GM19239 (cell line): Measurements from ENCODE around the gene KRTAP12-4.
"Not testable (repeated sequence)": the region's sequence is repeated elsewhere in the genome, so short reads cannot be mapped to it uniquely, and the experiment has no call there.

Experiments used
- DNase-seq: peaks from one replicate; pipeline ENCODE4 v3.0.0; 2011; ENCODE audit warnings: low spot score; ENCODE audit not compliant: insufficient read length
- FAIRE-seq: peaks from 2 replicates; lab custom pipeline; 2011; peaks lifted over from hg19 to GRCh38; lab: Jason Lieb, UNC

Gene KRTAP12-4

GRCh38 chr21:44689740-44690139, 35.3 kb upstream of the KRTAP12-4 start:
- not testable (repeated sequence) for DNase-seq, FAIRE-seq

GRCh38 chr21:44687671-44688070, 33.2 kb upstream of the KRTAP12-4 start:
- FAIRE-seq (no peak), DNase-seq (no peak)

- DNase-seq, result no peak
Observed at GRCh38 chr21:44686843-44687561, 32.5 kb upstream of the KRTAP12-4 start.

GRCh38 chr21:44686000-44686781, 31.7 kb upstream of the KRTAP12-4 start:
- no peak for DNase-seq
- FAIRE-seq, result no peak

More at GRCh38 chr21:44686843-44687561, 32.5 kb upstream of the KRTAP12-4 start:
- FAIRE-seq, result no peak

GRCh38 chr21:44685050-44685449, 30.6 kb upstream of the KRTAP12-4 start:
- not testable (repeated sequence) for DNase-seq, FAIRE-seq

- DNase-seq (no peak), FAIRE-seq (no peak)
Observed at GRCh38 chr21:44684483-44684882, 30.0 kb upstream of the KRTAP12-4 start.

GRCh38 chr21:44684077-44684476, 29.6 kb upstream of the KRTAP12-4 start:
- DNase-seq (no peak), FAIRE-seq (no peak)

- FAIRE-seq (no peak), DNase-seq (no peak)
Observed at GRCh38 chr21:44682580-44683151, 28.2 kb upstream of the KRTAP12-4 start.

- no peak for DNase-seq
- no peak for FAIRE-seq
Observed at GRCh38 chr21:44681861-44682579, 27.6 kb upstream of the KRTAP12-4 start, which contains the start of gene KRTAP12-1. TSS of gene KRTAP12-1 (minus strand) at chr21:44682163. CDS start at chr21:44682123, 40 bp downstream.

GRCh38 chr21:44681152-44681551, 26.7 kb upstream of the KRTAP12-4 start:
- FAIRE-seq (no peak), DNase-seq (no peak)

- FAIRE-seq (no peak), DNase-seq (no peak)
Observed at GRCh38 chr21:44677881-44678280, 23.4 kb upstream of the KRTAP12-4 start.

GRCh38 chr21:44671911-44672310, 17.5 kb upstream of the KRTAP12-4 start:
- DNase-seq (no peak), FAIRE-seq (no peak)

GRCh38 chr21:44670642-44671432, 16.4 kb upstream of the KRTAP12-4 start:
- no peak for DNase-seq
- no peak for FAIRE-seq

GRCh38 chr21:44667612-44668011, 13.2 kb upstream of the KRTAP12-4 start:
- DNase-seq, result no peak
- FAIRE-seq, result no peak

GRCh38 chr21:44666401-44667320, 12.2 kb upstream of the KRTAP12-4 start, which contains the start of gene KRTAP12-2:
TSS of gene KRTAP12-2 (minus strand) at chr21:44666927. CDS start at chr21:44666886, 41 bp downstream.
- no peak for FAIRE-seq
- no peak for DNase-seq

- DNase-seq (no peak), FAIRE-seq (no peak)
Observed at GRCh38 chr21:44664691-44665090, 10.2 kb upstream of the KRTAP12-4 start.

GRCh38 chr21:44661567-44661966, 7.1 kb upstream of the KRTAP12-4 start:
- not testable (repeated sequence) for DNase-seq, FAIRE-seq

GRCh38 chr21:44658913-44659595, 4.6 kb upstream of the KRTAP12-4 start:
- FAIRE-seq (no peak), DNase-seq (no peak)
